CD14-positive monocyte (primary cell): ENCODE measurements around the gene MAD1L1. TPM values are rescaled to one million over a fixed set of nuclear protein-coding genes. Genes with fewer than 3 reads are reported as not detected.
A peak's percentile ranks its signal among the peaks of the same experiment; 100 is the strongest.

Experiments
- DNase-seq, 3 donors: peaks; one replicate each; pipeline ENCODE4 v3.0.0-alpha.2; 2011 to 2022
- H2AFZ ChIP-seq: 2 replicates; pipeline ENCODE4 v1.6.0; 2012; ENCODE audit warnings: mild to moderate bottlenecking, low read depth, low read length, inconsistent platforms; ENCODE audit not compliant: insufficient read depth, poor library complexity, severe bottlenecking
- H3K27ac ChIP-seq, 2 donors: 1 replicate in 1 of 2; 2 replicates in 1 of 2; pipeline ENCODE4 v1.5.1; 2012 to 2013; ENCODE audit warnings: low read length in 2 of 2, control low read depth in 1 of 2, inconsistent platforms in 1 of 2, low read depth in 1 of 2, mild to moderate bottlenecking in 1 of 2
- H3K27me3 ChIP-seq, 2 donors: one replicate each; pipeline versions ENCODE4 v1.6.0 to v1.6.1; 2011 to 2013; ENCODE audit warnings: low read length in 2 of 2; ENCODE audit not compliant: control insufficient read depth in 2 of 2, insufficient read depth in 2 of 2
- H3K36me3 ChIP-seq, 2 donors: replicated peaks in 1 of 2; 1 replicate in 1 of 2; 2 replicates in 1 of 2; pipeline versions ENCODE4 v1.5.1 to v1.6.1; 2012 to 2013; ENCODE audit warnings: low read length in 2 of 2, control low read depth in 1 of 2, inconsistent platforms in 1 of 2, mild to moderate bottlenecking in 1 of 2; ENCODE audit not compliant: insufficient read depth in 2 of 2, control insufficient read depth in 1 of 2
- H3K4me1 ChIP-seq, 2 donors: 1 replicate in 1 of 2; 2 replicates in 1 of 2; pipeline versions ENCODE4 v1.5.1 to v1.6.1; 2012 to 2013; ENCODE audit warnings: low read length in 2 of 2, control low read depth in 1 of 2, inconsistent platforms in 1 of 2, mild to moderate bottlenecking in 1 of 2, moderate library complexity in 1 of 2; ENCODE audit not compliant: insufficient read depth in 2 of 2, control insufficient read depth in 1 of 2
- H3K4me2 ChIP-seq: replicated peaks from 2 replicates; pipeline ENCODE3; 2012; ENCODE audit warnings: low read length, moderate library complexity, mild to moderate bottlenecking; ENCODE audit not compliant: poor library complexity, severe bottlenecking; ENCODE audit errors: extremely low read depth
- H3K4me3 ChIP-seq, 3 experiments: fragments of 200-600 bp in 1 of 3; sonication (generic) in 1 of 3; replicated peaks in 1 of 3; 1 replicate in 2 of 3; 2 replicates in 1 of 3; pipeline ENCODE4 v1.5.1; 2011 to 2013; ENCODE audit warnings: low read length in 3 of 3, mild to moderate bottlenecking in 3 of 3, control low read depth in 2 of 3, low read depth in 2 of 3, inconsistent platforms in 1 of 3, moderate library complexity in 1 of 3
- H3K79me2 ChIP-seq: 2 replicates; pipeline ENCODE4 v1.6.0; 2012; ENCODE audit warnings: mild to moderate bottlenecking, control low read depth, inconsistent platforms, low read length, moderate library complexity; ENCODE audit not compliant: insufficient read depth
- H3K9ac ChIP-seq: 2 replicates; pipeline ENCODE4 v1.6.0; 2017; ENCODE audit warnings: low read length, mild to moderate bottlenecking; ENCODE audit not compliant: insufficient read depth, poor library complexity, severe bottlenecking
- H3K9me3 ChIP-seq, 2 donors: replicated peaks in 1 of 2; 1 replicate in 1 of 2; 2 replicates in 1 of 2; pipeline versions ENCODE4 v1.5.1 to v1.6.1; 2012 to 2013; ENCODE audit warnings: low read length in 2 of 2, control low read depth in 1 of 2; ENCODE audit not compliant: control insufficient read depth in 1 of 2, insufficient read depth in 1 of 2
- H4K20me1 ChIP-seq: 2 replicates; pipeline ENCODE4 v1.6.0; 2012; ENCODE audit warnings: mild to moderate bottlenecking, low read length, control low read depth, moderate library complexity; ENCODE audit not compliant: insufficient read depth
- H3K27ac Mint-ChIP-seq, 7 donors: one replicate each; pipeline ENCODE4 v1.8.0; 2020; ENCODE audit warnings: mild to moderate bottlenecking in 7 of 7, mixed read lengths in 7 of 7, moderate library complexity in 6 of 7, inconsistent platforms in 2 of 7
- H3K27me3 Mint-ChIP-seq, 3 donors: one replicate each; pipeline ENCODE4 v1.8.0; 2021 to 2022; ENCODE audit warnings: low read depth in 3 of 3, mild to moderate bottlenecking in 3 of 3, mixed read lengths in 3 of 3, moderate library complexity in 3 of 3, inconsistent platforms in 1 of 3
- H3K36me3 Mint-ChIP-seq, 2 donors: one replicate each; pipeline ENCODE4 v1.8.0; 2020; ENCODE audit warnings: mixed read lengths in 2 of 2, inconsistent platforms in 1 of 2, mild to moderate bottlenecking in 1 of 2
- H3K4me1 Mint-ChIP-seq: one replicate; pipeline ENCODE4 v1.8.0; 2020; ENCODE audit warnings: mild to moderate bottlenecking, mixed read lengths
- H3K4me3 Mint-ChIP-seq, 2 donors: one replicate each; pipeline ENCODE4 v1.8.0; 2020; ENCODE audit warnings: mild to moderate bottlenecking in 2 of 2, mixed read lengths in 2 of 2, moderate library complexity in 1 of 2
- H3K9me3 Mint-ChIP-seq, 7 donors: one replicate each; pipeline ENCODE4 v1.8.0; 2020 to 2022; ENCODE audit warnings: mixed read lengths in 7 of 7, mild to moderate bottlenecking in 6 of 7, moderate library complexity in 6 of 7, inconsistent platforms in 2 of 7
- CTCF ChIP-seq: fragments of 200-600 bp; IDR thresholded peaks from one replicate; pipeline ENCODE4 v1.8.0; 2022; ENCODE audit warnings: antibody characterized with exemption, mild to moderate bottlenecking
- WGBS: methylation state at CpG from one replicate; pipeline ENCODE4 v1.1.5; 2013; ENCODE audit warnings: missing lambda C conversion rate; ENCODE audit not compliant: insufficient coverage; 5-methylcytosine and 5-hydroxymethylcytosine counted together
- intact Hi-C, 2 donors: fragments of 100-400 bp; cut with micrococcal nuclease; formaldehyde crosslinking; loops; one replicate each; pipeline versions ENCODE4 v1.15.0 to v1.15.1; 2023
- polyA plus RNA-seq, 3 donors: library from polyadenylated mRNA; depleted of rRNA in 1 of 3; unstranded in 2 of 3; stranded (reverse) in 1 of 3; fragments of 300-500 nt in 2 of 3; fragments of >200 nt in 1 of 3; fragmentation: Illumina TruSeq in 2 of 3; gene quantifications; 1 replicate in 2 of 3; 2 replicates in 1 of 3; pipeline ENCODE4 v1.2.3, GENCODE V29; 2012 to 2021

Gene MAD1L1
- polyA plus RNA-seq, 3 donors: 22.0 to 39.4 (median 33.2) TPM

GRCh38 chr7:1946025-1946772 is 286.5 kb downstream of the MAD1L1 start:
- H3K79me2 ChIP-seq: no peaks in the 10 kb centered on the region
- TF ChIP-seq CTCF: no peak
- peaks cover 0 to 3% (median 2%) of the 10 kb centered on the region in 3 donors for H3K27me3 Mint-ChIP-seq
- no peaks in the 10 kb centered on the region for H3K36me3 ChIP-seq
- 71% methylated on average over 17 of the region's 23 CpGs for WGBS
- peak overlapping the region in 1 of 2 donors; percentile 3 for H3K4me3 Mint-ChIP-seq
- H3K4me2 ChIP-seq: no peak overlapping the region
- peaks cover 8 to 21% of the 10 kb centered on the region in 2 donors for H3K36me3 Mint-ChIP-seq
- H3K27ac Mint-ChIP-seq: peak overlapping the region in 2 of 7 donors; percentile 50 to 64
- no peak overlapping the region for H2AFZ ChIP-seq
- no peak overlapping the region for H3K9ac ChIP-seq
- peak in 1 of 3 donors; percentile 24 for DNase-seq
- no peaks in the 10 kb centered on the region for H3K9me3 Mint-ChIP-seq
- no peak overlapping the region for H3K4me3 ChIP-seq
- peaks cover 67% of the 10 kb centered on the region for H3K4me1 Mint-ChIP-seq
- peaks cover 28 to 73% of the 10 kb centered on the region in 2 donors for H3K4me1 ChIP-seq
- no peaks in the 10 kb centered on the region for H3K27me3 ChIP-seq
- H4K20me1 ChIP-seq: no peaks in the 10 kb centered on the region
- intact Hi-C loops: loop anchor here in 1 of 2 donors (10.0 kb wide), 1 partner anchor 69 kb away; no protein-coding TSS in a partner anchor
- H3K27ac ChIP-seq: no peak overlapping the region
- no peaks in the 10 kb centered on the region for H3K9me3 ChIP-seq

- no peak overlapping the region for H3K4me2 ChIP-seq
- intact Hi-C loops: loop anchor here in 1 of 2 donors (10.0 kb wide), 1 partner anchor 69 kb away; no protein-coding TSS in a partner anchor
- no peaks in the 10 kb centered on the region for H3K79me2 ChIP-seq
- DNase-seq: no peak
- H3K36me3 Mint-ChIP-seq: peaks cover 8 to 21% of the 10 kb centered on the region in 2 donors
- H3K4me3 ChIP-seq: no peak overlapping the region
- 78% methylated on average over 9 of the region's 14 CpGs for WGBS
- no peak overlapping the region for H3K27ac ChIP-seq
- no peaks in the 10 kb centered on the region for H3K9me3 ChIP-seq
- H3K36me3 ChIP-seq: no peaks in the 10 kb centered on the region
- no peaks in the 10 kb centered on the region for H3K27me3 ChIP-seq
- H4K20me1 ChIP-seq: no peaks in the 10 kb centered on the region
- H3K4me1 Mint-ChIP-seq: peaks cover 67% of the 10 kb centered on the region
- H3K9ac ChIP-seq: no peak overlapping the region
- no peak overlapping the region for H2AFZ ChIP-seq
- H3K9me3 Mint-ChIP-seq: no peaks in the 10 kb centered on the region
- H3K27me3 Mint-ChIP-seq: peaks cover 0 to 3% (median 2%) of the 10 kb centered on the region in 3 donors
- TF ChIP-seq CTCF: no peak
- peak overlapping the region in 1 of 2 donors; percentile 11 for H3K4me3 Mint-ChIP-seq
- peaks cover 28 to 73% of the 10 kb centered on the region in 2 donors for H3K4me1 ChIP-seq
- no peak overlapping the region for H3K27ac Mint-ChIP-seq
Measured at GRCh38 chr7:1945558-1945957, 287.2 kb downstream of the MAD1L1 start.
